Nephron (organoid): ENCODE results near the gene DMC1.

Experiments
- H3K27ac Mint-ChIP-seq, 3 experiments: 2 replicates each; pipeline ENCODE4 v1.8.0; 2020; ENCODE audit warnings: mixed read lengths in 3 of 3, mild to moderate bottlenecking in 2 of 3, moderate library complexity in 1 of 3
- H3K27me3 Mint-ChIP-seq: 2 replicates; pipeline ENCODE4 v1.8.0; 2021; ENCODE audit warnings: low read depth, mild to moderate bottlenecking, moderate library complexity, mixed read lengths
- H3K36me3 Mint-ChIP-seq: 2 replicates; pipeline ENCODE4 v1.8.0; 2020; ENCODE audit warnings: low read depth, mixed read lengths
- H3K4me1 Mint-ChIP-seq: 2 replicates; pipeline ENCODE4 v1.8.0; 2020; ENCODE audit warnings: mixed read lengths
- H3K4me3 Mint-ChIP-seq, 3 experiments: 2 replicates each; pipeline ENCODE4 v1.8.0; 2020; ENCODE audit warnings: mild to moderate bottlenecking in 3 of 3, mixed read lengths in 3 of 3, moderate library complexity in 2 of 3
- H3K9me3 Mint-ChIP-seq: 2 replicates; pipeline ENCODE4 v1.8.0; 2020; ENCODE audit warnings: mixed read lengths
- TF ChIP-seq, protein P1 (sequence below), 3 experiments: fragments of 200-600 bp; sonication (generic); IDR thresholded peaks; one replicate each; pipeline ENCODE4 v1.5.0; 2021; ENCODE audit warnings: antibody characterized with exemption in 3 of 3; ENCODE audit not compliant: unreplicated experiment in 3 of 3

The DMC1 gene

DNA sequence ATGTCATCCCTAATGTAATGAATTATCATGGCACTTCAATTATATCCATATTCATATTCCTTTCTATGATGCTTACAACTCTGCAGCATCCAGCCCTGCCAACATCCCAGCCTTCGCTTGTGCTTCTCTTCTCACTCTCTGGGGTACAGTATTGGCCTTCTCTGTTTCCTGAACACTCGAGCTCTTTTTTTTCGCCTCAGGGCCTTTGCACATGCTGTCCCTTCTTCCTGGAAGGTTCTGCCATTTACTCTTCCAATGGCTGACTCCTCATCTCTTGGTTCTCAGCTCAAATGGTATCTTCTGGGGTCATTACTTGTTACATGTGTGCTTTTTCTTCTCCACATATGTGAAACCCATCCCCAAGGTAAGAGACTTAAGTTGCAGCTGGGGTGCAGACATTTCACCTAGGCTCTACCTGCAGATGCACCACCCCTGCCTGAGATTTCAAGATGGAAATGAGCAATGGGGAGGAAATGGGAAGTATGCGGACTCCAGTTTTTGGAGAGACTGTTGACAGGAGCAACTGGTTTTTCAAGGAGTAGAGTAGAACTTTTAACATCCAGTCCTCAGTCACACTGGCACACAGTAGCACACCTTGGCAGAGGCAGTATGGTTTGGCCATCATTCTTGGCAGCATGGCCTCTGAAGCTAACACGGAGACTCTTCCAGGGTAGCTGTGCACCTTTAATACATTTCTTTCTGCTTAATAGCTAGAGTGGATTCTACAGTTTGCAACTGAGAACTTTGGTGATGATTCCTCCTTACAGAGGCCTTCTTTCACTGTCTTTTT lies 42.4 kb upstream of the DMC1 start:
- TF ChIP-seq, protein P1, sequence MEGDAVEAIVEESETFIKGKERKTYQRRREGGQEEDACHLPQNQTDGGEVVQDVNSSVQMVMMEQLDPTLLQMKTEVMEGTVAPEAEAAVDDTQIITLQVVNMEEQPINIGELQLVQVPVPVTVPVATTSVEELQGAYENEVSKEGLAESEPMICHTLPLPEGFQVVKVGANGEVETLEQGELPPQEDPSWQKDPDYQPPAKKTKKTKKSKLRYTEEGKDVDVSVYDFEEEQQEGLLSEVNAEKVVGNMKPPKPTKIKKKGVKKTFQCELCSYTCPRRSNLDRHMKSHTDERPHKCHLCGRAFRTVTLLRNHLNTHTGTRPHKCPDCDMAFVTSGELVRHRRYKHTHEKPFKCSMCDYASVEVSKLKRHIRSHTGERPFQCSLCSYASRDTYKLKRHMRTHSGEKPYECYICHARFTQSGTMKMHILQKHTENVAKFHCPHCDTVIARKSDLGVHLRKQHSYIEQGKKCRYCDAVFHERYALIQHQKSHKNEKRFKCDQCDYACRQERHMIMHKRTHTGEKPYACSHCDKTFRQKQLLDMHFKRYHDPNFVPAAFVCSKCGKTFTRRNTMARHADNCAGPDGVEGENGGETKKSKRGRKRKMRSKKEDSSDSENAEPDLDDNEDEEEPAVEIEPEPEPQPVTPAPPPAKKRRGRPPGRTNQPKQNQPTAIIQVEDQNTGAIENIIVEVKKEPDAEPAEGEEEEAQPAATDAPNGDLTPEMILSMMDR (IDR thresholded peaks at IDR 0.05; ENCODE audit: unreplicated experiment in 3 of 3), result no peak
- no peak overlapping the region for H3K4me3 Mint-ChIP-seq
- peaks cover 3% of the 10 kb centered on the region for H3K27me3 Mint-ChIP-seq
- H3K36me3 Mint-ChIP-seq, result peaks cover 53% of the 10 kb centered on the region
- no peak overlapping the region for H3K27ac Mint-ChIP-seq
- H3K4me1 Mint-ChIP-seq, result peaks cover 6% of the 10 kb centered on the region
- H3K9me3 Mint-ChIP-seq, result no peaks in the 10 kb centered on the region

GRCh38 chr22:38611559-38611958 lies 41.6 kb upstream of the DMC1 start:
- Mint-ChIP-seq H3K27me3 (peaks cover 1% of the 10 kb centered on the region), H3K36me3 (peaks cover 48% of the 10 kb centered on the region), H3K9me3 (no peaks in the 10 kb centered on the region), H3K4me1 (peaks cover 7% of the 10 kb centered on the region), H3K27ac (no peak overlapping the region), H3K4me3 (no peak overlapping the region)
- TF ChIP-seq, protein P1 (IDR thresholded peaks at IDR 0.05; ENCODE audit: unreplicated experiment in 3 of 3), result no peak

DNA sequence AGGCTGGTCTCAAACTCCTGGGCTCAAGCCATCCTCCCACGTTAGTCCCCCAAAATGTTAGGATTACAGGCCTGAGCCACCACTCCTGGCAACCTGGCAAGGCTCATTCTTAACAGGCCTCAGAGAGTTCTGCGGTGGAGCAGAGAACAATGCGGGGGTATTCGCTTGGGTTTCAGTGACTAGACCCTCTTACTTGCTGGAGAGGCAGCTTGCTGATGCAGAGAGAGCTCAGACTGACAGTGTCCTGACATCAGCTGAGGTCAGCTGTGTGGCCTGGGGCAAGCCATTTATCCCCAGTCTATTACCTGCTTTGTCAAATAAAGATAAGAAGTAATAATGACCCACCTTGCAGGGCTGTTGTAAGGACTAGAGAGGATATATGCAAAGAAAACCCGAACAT lies 40.3 kb upstream of the DMC1 start:
- Mint-ChIP-seq H3K27ac (no peak overlapping the region), H3K27me3 (no peaks in the 10 kb centered on the region), H3K36me3 (peaks cover 36% of the 10 kb centered on the region), H3K9me3 (no peaks in the 10 kb centered on the region), H3K4me3 (no peak overlapping the region), H3K4me1 (peaks cover 11% of the 10 kb centered on the region)
- TF ChIP-seq, protein P1 (IDR thresholded peaks at IDR 0.05; ENCODE audit: unreplicated experiment in 3 of 3), result no peak

DNA sequence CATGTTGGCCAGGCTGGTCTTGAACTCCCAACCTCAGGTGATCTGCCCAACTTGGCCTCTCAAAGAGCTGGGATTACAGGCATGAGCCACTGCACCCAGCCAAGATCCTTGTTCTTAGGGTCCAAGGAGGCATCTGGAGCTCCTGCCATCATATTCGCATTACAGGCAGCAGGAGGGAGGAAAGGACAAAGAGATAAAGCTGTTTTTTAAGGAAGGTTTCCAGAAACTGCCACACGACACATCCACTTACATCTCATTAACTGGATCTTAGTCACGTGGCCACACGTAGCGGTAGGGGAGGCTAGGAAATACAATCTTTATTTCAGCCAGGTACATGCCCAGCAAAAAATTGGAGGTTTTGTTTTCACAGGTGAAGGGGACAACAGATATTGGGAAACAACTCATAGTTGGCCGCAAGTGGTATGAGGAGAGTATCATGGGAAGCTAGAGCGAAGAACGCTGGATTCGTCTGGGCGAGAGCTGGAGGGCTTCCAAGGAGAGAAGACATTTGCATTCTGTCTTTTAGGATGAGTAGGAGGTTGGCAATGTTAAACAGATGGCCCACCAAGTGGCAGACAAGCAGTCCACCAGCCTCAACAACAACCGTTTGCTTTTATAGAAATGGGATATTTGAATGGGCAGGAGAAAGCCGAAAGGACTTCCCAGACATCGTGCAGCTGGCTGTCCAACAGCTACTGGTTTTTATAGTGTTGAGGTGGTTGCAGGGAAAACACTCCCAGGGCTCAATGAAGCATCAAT lies 39.2 kb upstream of the DMC1 start:
- no peak overlapping the region for H3K27ac Mint-ChIP-seq
- H3K4me1 Mint-ChIP-seq, result peaks cover 11% of the 10 kb centered on the region
- peaks cover 37% of the 10 kb centered on the region for H3K36me3 Mint-ChIP-seq
- TF ChIP-seq, protein P1 (IDR thresholded peaks at IDR 0.05; ENCODE audit: unreplicated experiment in 3 of 3), result no peak
- no peak overlapping the region for H3K4me3 Mint-ChIP-seq
- no peaks in the 10 kb centered on the region for H3K27me3 Mint-ChIP-seq
- H3K9me3 Mint-ChIP-seq, result no peaks in the 10 kb centered on the region

DNA sequence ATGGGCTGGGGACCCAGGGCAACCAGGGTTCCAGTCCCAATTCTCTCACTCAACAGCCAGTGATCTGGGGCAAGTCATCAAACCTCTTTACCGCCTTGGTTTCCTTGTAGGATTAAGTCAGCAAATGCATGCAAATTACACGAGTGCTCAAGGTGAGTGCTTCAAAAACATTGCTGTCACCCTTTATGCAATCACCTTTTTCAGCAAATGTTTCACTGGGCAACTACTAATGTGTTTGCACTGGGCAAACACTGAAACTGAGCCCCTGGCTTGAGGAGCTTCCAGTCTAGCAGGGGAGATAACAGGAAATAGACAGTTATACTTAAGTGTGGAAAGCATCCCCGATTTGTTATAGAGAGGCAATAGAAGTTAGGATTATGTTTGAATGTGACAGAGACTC lies 37.7 kb upstream of the DMC1 start:
- H3K4me3 Mint-ChIP-seq, result no peak overlapping the region
- H3K4me1 Mint-ChIP-seq, result peaks cover 11% of the 10 kb centered on the region
- peaks cover 35% of the 10 kb centered on the region for H3K36me3 Mint-ChIP-seq
- no peaks in the 10 kb centered on the region for H3K9me3 Mint-ChIP-seq
- H3K27ac Mint-ChIP-seq, result no peak overlapping the region
- TF ChIP-seq, protein P1 (IDR thresholded peaks at IDR 0.05; ENCODE audit: unreplicated experiment in 3 of 3), result no peak
- H3K27me3 Mint-ChIP-seq, result no peaks in the 10 kb centered on the region
